Activated CD8-positive, alpha-beta memory T cell treated with anti-CD3 and anti-CD28 coated beads for 4 hours (primary cell): Measurements from ENCODE around the gene GRM2.

Experiments
- DNase-seq, 2 donors: peaks; one replicate each; pipeline ENCODE4 v3.0.0-alpha.2; 2020; ENCODE audit warnings: low read depth in 2 of 2

The GRM2 gene

GRCh38 chr3:51680196-51680595, 26.7 kb upstream of the GRM2 start:
- DNase-seq, result no peak

GRCh38 chr3:51680663-51681230, 26.1 kb upstream of the GRM2 start:
- no peak for DNase-seq

- peak in 1 of 2 donors; percentile 27 for DNase-seq
These were observed 25.4 kb upstream of the GRM2 start for GRCh38 chr3:51681453-51681852.

- peak; percentile 54 to 58 for DNase-seq
These were observed 24.8 kb upstream of the GRM2 start for GRCh38 chr3:51682079-51682478.

GRCh38 chr3:51682526-51682925, 24.3 kb upstream of the GRM2 start:
- no peak for DNase-seq

- DNase-seq, result no peak
These were observed 23.3 kb upstream of the GRM2 start for GRCh38 chr3:51683566-51683965.

GRCh38 chr3:51684971-51685751, 21.7 kb upstream of the GRM2 start:
- no peak for DNase-seq

GRCh38 chr3:51686056-51686455, 20.8 kb upstream of the GRM2 start:
- DNase-seq, result no peak

GRCh38 chr3:51686512-51687215, 20.2 kb upstream of the GRM2 start:
- peak; percentile 67 to 71 for DNase-seq

GRCh38 chr3:51687431-51688205, 19.2 kb upstream of the GRM2 start:
- DNase-seq, result no peak

- no peak for DNase-seq
These were observed 18.7 kb upstream of the GRM2 start for GRCh38 chr3:51688206-51688600.

GRCh38 chr3:51691021-51691420, 15.8 kb upstream of the GRM2 start:
- DNase-seq, result no peak

GRCh38 chr3:51691949-51692348, 14.9 kb upstream of the GRM2 start:
- DNase-seq, result no peak

GRCh38 chr3:51692980-51693395, 13.9 kb upstream of the GRM2 start:
- no peak for DNase-seq

- DNase-seq, result no peak
These were observed 9.9 kb upstream of the GRM2 start for GRCh38 chr3:51696954-51697353.

- DNase-seq, result no peak
These were observed 8.7 kb upstream of the GRM2 start for GRCh38 chr3:51698209-51698608.

GRCh38 chr3:51700403-51700802, 6.5 kb upstream of the GRM2 start:
- DNase-seq, result no peak

- no peak for DNase-seq
These were observed 4.7 kb upstream of the GRM2 start for GRCh38 chr3:51702156-51702555.

GRCh38 chr3:51703068-51703760, 3.7 kb upstream of the GRM2 start:
- DNase-seq, result no peak

- DNase-seq, result no peak
These were observed 2.9 kb upstream of the GRM2 start for GRCh38 chr3:51703761-51704510.

GRCh38 chr3:51704511-51704950, 2.3 kb upstream of the GRM2 start:
- DNase-seq, result no peak
